Activated naive CD4-positive, alpha-beta T cell treated with anti-CD3 and anti-CD28 coated beads, Interleukin-2, amount 50 U/mL, for 24 hours (primary cell): Measurements from ENCODE around the gene FUOM.
"Not testable (repeated sequence)": the region's sequence is repeated elsewhere in the genome, so short reads cannot be mapped to it uniquely, and the experiment has no call there.

Experiments
- H3K27ac Mint-ChIP-seq: one replicate; pipeline ENCODE4 v1.8.0; 2021; ENCODE audit warnings: mild to moderate bottlenecking, mixed read lengths
- H3K27me3 Mint-ChIP-seq: one replicate; pipeline ENCODE4 v1.8.0; 2021; ENCODE audit warnings: mixed read lengths
- H3K36me3 Mint-ChIP-seq: one replicate; pipeline ENCODE4 v1.8.0; 2021; ENCODE audit warnings: mixed read lengths
- H3K4me1 Mint-ChIP-seq: one replicate; pipeline ENCODE4 v1.8.0; 2021; ENCODE audit warnings: mixed read lengths
- H3K4me3 Mint-ChIP-seq: one replicate; pipeline ENCODE4 v1.8.0; 2021; ENCODE audit warnings: mild to moderate bottlenecking, mixed read lengths
- H3K9me3 Mint-ChIP-seq: one replicate; pipeline ENCODE4 v1.8.0; 2021; ENCODE audit warnings: mixed read lengths

The FUOM gene

GRCh38 chr10:133393401-133394063 lies 35.7 kb upstream of the FUOM start:
- H3K36me3 Mint-ChIP-seq = peaks cover 1% of the 10 kb centered on the region
- H3K27me3 Mint-ChIP-seq = no peaks in the 10 kb centered on the region
- peaks cover 63% of the 10 kb centered on the region for H3K4me1 Mint-ChIP-seq
- H3K4me3 Mint-ChIP-seq = peak overlapping the region; percentile 98
- no peaks in the 10 kb centered on the region for H3K9me3 Mint-ChIP-seq
- H3K27ac Mint-ChIP-seq = peak overlapping the region; percentile 76

- Mint-ChIP-seq H3K36me3 (no peaks in the 10 kb centered on the region), H3K4me3 (no peak overlapping the region), H3K4me1 (peaks cover 54% of the 10 kb centered on the region)
Observed at GRCh38 chr10:133391761-133392518, 34.1 kb upstream of the FUOM start.

GRCh38 chr10:133391249-133391635 lies 33.4 kb upstream of the FUOM start:
- Mint-ChIP-seq H3K4me3 (peak overlapping the region; percentile 32), H3K36me3 (no peaks in the 10 kb centered on the region), H3K27me3 (no peaks in the 10 kb centered on the region), H3K27ac (no peak overlapping the region), H3K9me3 (no peaks in the 10 kb centered on the region), H3K4me1 (peaks cover 48% of the 10 kb centered on the region)

More at GRCh38 chr10:133391761-133392518, 34.1 kb upstream of the FUOM start:
- H3K27ac Mint-ChIP-seq = no peak overlapping the region
- no peaks in the 10 kb centered on the region for H3K27me3 Mint-ChIP-seq
- H3K9me3 Mint-ChIP-seq = no peaks in the 10 kb centered on the region

- peak overlapping the region; percentile 89 for H3K27ac Mint-ChIP-seq
- no peaks in the 10 kb centered on the region for H3K27me3 Mint-ChIP-seq
- H3K9me3 Mint-ChIP-seq = no peaks in the 10 kb centered on the region
- peak overlapping the region; percentile 70 for H3K4me3 Mint-ChIP-seq
- peaks cover 44% of the 10 kb centered on the region for H3K4me1 Mint-ChIP-seq
- H3K36me3 Mint-ChIP-seq = no peaks in the 10 kb centered on the region
Observed at GRCh38 chr10:133390597-133391248, 32.9 kb upstream of the FUOM start.

- Mint-ChIP-seq H3K36me3 (no peaks in the 10 kb centered on the region), H3K4me1 (peaks cover 36% of the 10 kb centered on the region), H3K4me3 (peak overlapping the region; percentile 78), H3K27ac (peak overlapping the region; percentile 92), H3K27me3 (no peaks in the 10 kb centered on the region), H3K9me3 (no peaks in the 10 kb centered on the region)
Observed at GRCh38 chr10:133388973-133389818, 31.4 kb upstream of the FUOM start.

GRCh38 chr10:133388236-133388972 lies 30.6 kb upstream of the FUOM start:
- Mint-ChIP-seq H3K27me3 (no peaks in the 10 kb centered on the region), H3K9me3 (no peaks in the 10 kb centered on the region), H3K4me3 (peak overlapping the region; percentile 78), H3K36me3 (no peaks in the 10 kb centered on the region), H3K27ac (peak overlapping the region; percentile 92), H3K4me1 (peaks cover 36% of the 10 kb centered on the region)

GRCh38 chr10:133386951-133387350 lies 29.1 kb upstream of the FUOM start:
- H3K9me3 Mint-ChIP-seq, H3K27ac Mint-ChIP-seq, H3K4me3 Mint-ChIP-seq, H3K36me3 Mint-ChIP-seq, H3K27me3 Mint-ChIP-seq: not testable (repeated sequence)
- peaks cover 36% of the 10 kb centered on the region for H3K4me1 Mint-ChIP-seq

- Mint-ChIP-seq H3K27ac (no peak overlapping the region), H3K36me3 (no peaks in the 10 kb centered on the region), H3K4me1 (peaks cover 19% of the 10 kb centered on the region), H3K9me3 (no peaks in the 10 kb centered on the region), H3K4me3 (no peak overlapping the region), H3K27me3 (no peaks in the 10 kb centered on the region)
Observed at GRCh38 chr10:133385214-133385613, 27.4 kb upstream of the FUOM start.

- H3K36me3 Mint-ChIP-seq = no peaks in the 10 kb centered on the region
- H3K27me3 Mint-ChIP-seq = no peaks in the 10 kb centered on the region
- no peak overlapping the region for H3K27ac Mint-ChIP-seq
- peaks cover 9% of the 10 kb centered on the region for H3K4me1 Mint-ChIP-seq
- no peaks in the 10 kb centered on the region for H3K9me3 Mint-ChIP-seq
- no peak overlapping the region for H3K4me3 Mint-ChIP-seq
Observed at GRCh38 chr10:133384071-133384470, 26.3 kb upstream of the FUOM start.

GRCh38 chr10:133383551-133383950 lies 25.7 kb upstream of the FUOM start:
- Mint-ChIP-seq H3K4me1 (peaks cover 5% of the 10 kb centered on the region), H3K27me3 (no peaks in the 10 kb centered on the region), H3K9me3 (no peaks in the 10 kb centered on the region), H3K27ac (no peak overlapping the region), H3K36me3 (no peaks in the 10 kb centered on the region), H3K4me3 (no peak overlapping the region)

- H3K27ac Mint-ChIP-seq = no peak overlapping the region
- peaks cover 8% of the 10 kb centered on the region for H3K4me1 Mint-ChIP-seq
- H3K27me3 Mint-ChIP-seq = no peaks in the 10 kb centered on the region
- no peak overlapping the region for H3K4me3 Mint-ChIP-seq
- no peaks in the 10 kb centered on the region for H3K9me3 Mint-ChIP-seq
- H3K36me3 Mint-ChIP-seq = no peaks in the 10 kb centered on the region
Observed at GRCh38 chr10:133381036-133381435, 23.2 kb upstream of the FUOM start.

- peaks cover 8% of the 10 kb centered on the region for H3K4me1 Mint-ChIP-seq
- H3K27me3 Mint-ChIP-seq = no peaks in the 10 kb centered on the region
- H3K27ac Mint-ChIP-seq = no peak overlapping the region
- H3K9me3 Mint-ChIP-seq = no peaks in the 10 kb centered on the region
- H3K4me3 Mint-ChIP-seq = peak overlapping the region; percentile 55
- no peaks in the 10 kb centered on the region for H3K36me3 Mint-ChIP-seq
Observed at GRCh38 chr10:133379801-133380666, 22.2 kb upstream of the FUOM start.

GRCh38 chr10:133379152-133379800 lies 21.5 kb upstream of the FUOM start, which contains the start of gene PAOX:
Gene PAOX (plus strand): TSS chr10:133379262. CDS start chr10:133379317, 55 bp downstream.
- no peaks in the 10 kb centered on the region for H3K9me3 Mint-ChIP-seq
- peak within 1 kb of the TSS; percentile 81 for H3K4me3 Mint-ChIP-seq
- H3K27ac Mint-ChIP-seq = no peak within 1 kb of the TSS
- peaks cover 8% of the 10 kb centered on the region for H3K4me1 Mint-ChIP-seq
- H3K27me3 Mint-ChIP-seq = no peaks in the 10 kb centered on the region
- H3K36me3 Mint-ChIP-seq = no peaks in the 10 kb centered on the region
